ENCODE measurements around the gene GPR17.

GPR17 gene

DNA sequence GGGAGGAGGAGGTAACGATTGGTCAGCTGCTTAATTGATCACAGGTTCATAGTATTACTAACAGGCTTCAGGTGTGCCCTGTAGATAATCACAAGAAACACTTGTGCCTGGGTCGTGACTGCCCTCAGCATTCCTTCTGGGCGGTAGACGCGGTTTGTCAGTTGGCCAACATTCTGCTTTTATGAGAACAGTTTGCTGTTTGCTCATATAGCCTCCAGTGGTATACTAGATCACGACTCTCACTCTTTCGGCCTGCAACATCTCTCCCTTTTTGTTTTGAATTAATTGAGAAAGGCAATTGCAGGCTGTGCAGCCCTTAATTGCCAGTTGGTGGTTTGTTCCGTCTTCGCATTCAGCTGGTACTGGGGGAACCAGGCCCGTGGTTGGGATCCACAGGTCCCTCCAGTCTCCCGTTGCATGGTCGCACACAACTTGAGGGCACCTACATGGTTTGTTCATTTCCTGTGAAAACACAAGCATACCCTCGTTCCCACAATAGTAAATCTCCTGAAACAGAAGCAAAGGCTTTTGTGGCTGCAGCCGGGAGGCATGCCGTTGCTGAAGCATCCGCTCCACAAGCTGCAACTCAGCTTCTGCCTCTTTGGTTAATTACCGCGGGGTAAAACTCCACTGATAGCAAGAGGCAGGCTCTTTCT is 30.3 kb upstream of the GPR17 start:
- Histone ChIP-seq H3K36me3 (ENCODE audit: control insufficient read depth, insufficient read depth, low read length) (no peaks in the 10 kb centered on the region), H3K4me1 (ENCODE audit: control insufficient read depth, insufficient read depth, low read length) (no peaks in the 10 kb centered on the region), H3K9ac (ENCODE audit: low read length) (no peak overlapping the region), H3K27ac (ENCODE audit: low read depth, low read length) (no peak overlapping the region), H3K9me3 (ENCODE audit: control insufficient read depth, insufficient read depth, low read depth, low read length) (peaks cover 14% of the 10 kb centered on the region; the same call in 1 of the 2 replicates), H3K27me3 (ENCODE audit: control insufficient read depth, insufficient read depth, low read length) (no peaks in the 10 kb centered on the region), H3K4me3 (ENCODE audit: low read depth, low read length) (no peak overlapping the region)

DNA sequence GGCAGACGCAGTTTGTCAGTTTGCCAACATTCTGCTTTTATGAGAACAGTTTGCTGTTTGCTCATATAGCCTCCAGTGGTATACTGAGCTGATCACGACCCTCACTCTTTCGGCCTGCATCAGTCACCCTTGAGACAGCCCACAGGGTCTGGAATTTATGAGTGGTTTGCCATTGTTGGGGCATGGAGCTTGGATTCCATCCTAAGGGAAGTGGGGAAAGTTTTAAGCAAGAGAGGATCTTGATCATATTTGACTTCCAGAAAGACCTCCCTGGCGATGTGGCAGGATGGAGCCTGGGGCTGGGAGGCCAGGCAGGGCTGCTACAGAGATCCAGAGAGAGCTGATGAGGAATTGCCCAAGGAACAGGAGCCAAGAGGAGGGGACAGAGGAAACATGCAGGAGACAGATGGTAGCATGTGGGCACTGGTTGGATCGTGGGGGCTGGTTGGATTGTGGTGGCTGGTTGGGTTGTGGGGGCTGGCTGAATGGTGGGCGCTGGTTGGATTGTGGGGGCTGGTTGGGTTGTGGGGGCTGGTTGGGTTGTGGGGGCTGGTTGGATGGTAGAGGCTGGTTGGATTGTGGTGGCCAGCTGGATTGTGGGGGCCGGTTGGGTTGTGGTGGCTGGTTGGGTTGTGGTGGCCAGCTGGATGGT is 27.3 kb upstream of the GPR17 start:
- H3K9me3 ChIP-seq (ENCODE audit: control insufficient read depth, insufficient read depth, low read depth, low read length), result peaks cover 6% of the 10 kb centered on the region; the same call in 1 of the 2 replicates
- no peak overlapping the region for H3K9ac ChIP-seq (ENCODE audit: low read length)
- no peaks in the 10 kb centered on the region for H3K27me3 ChIP-seq (ENCODE audit: control insufficient read depth, insufficient read depth, low read length)
- no peak overlapping the region for H3K4me3 ChIP-seq (ENCODE audit: low read depth, low read length)
- H3K27ac ChIP-seq (ENCODE audit: low read depth, low read length), result no peak overlapping the region
- no peaks in the 10 kb centered on the region for H3K36me3 ChIP-seq (ENCODE audit: control insufficient read depth, insufficient read depth, low read length)
- no peaks in the 10 kb centered on the region for H3K4me1 ChIP-seq (ENCODE audit: control insufficient read depth, insufficient read depth, low read length)

DNA sequence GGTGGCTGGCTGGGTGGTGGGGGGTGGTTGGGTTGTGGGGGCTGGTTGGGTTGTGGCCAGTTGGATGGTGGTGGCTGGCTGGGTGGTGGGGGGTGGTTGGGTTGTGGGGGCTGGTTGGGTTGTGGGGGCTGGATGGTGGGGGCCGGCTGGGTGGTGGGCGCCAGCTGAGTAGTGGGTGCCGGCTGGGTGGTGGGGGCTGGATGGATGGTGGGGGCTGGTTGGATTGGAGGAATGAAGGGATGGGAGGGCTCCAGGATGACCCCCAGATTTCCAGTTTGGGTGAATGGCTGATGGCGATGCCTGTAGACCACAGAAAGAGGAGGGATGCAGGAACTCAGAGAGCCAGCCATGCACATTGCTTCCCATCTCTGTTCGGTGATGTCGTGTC is 26.8 kb upstream of the GPR17 start:
- H3K9ac ChIP-seq (ENCODE audit: low read length), result no peak overlapping the region
- no peaks in the 10 kb centered on the region for H3K4me1 ChIP-seq (ENCODE audit: control insufficient read depth, insufficient read depth, low read length)
- H3K9me3 ChIP-seq (ENCODE audit: control insufficient read depth, insufficient read depth, low read depth, low read length), result 0 out of 2 replicates have a peak, but pooled peaks cover 2% of the 10 kb centered on the region
- H3K36me3 ChIP-seq (ENCODE audit: control insufficient read depth, insufficient read depth, low read length), result no peaks in the 10 kb centered on the region
- no peak overlapping the region for H3K27ac ChIP-seq (ENCODE audit: low read depth, low read length)
- no peak overlapping the region for H3K4me3 ChIP-seq (ENCODE audit: low read depth, low read length)
- no peaks in the 10 kb centered on the region for H3K27me3 ChIP-seq (ENCODE audit: control insufficient read depth, insufficient read depth, low read length)

DNA sequence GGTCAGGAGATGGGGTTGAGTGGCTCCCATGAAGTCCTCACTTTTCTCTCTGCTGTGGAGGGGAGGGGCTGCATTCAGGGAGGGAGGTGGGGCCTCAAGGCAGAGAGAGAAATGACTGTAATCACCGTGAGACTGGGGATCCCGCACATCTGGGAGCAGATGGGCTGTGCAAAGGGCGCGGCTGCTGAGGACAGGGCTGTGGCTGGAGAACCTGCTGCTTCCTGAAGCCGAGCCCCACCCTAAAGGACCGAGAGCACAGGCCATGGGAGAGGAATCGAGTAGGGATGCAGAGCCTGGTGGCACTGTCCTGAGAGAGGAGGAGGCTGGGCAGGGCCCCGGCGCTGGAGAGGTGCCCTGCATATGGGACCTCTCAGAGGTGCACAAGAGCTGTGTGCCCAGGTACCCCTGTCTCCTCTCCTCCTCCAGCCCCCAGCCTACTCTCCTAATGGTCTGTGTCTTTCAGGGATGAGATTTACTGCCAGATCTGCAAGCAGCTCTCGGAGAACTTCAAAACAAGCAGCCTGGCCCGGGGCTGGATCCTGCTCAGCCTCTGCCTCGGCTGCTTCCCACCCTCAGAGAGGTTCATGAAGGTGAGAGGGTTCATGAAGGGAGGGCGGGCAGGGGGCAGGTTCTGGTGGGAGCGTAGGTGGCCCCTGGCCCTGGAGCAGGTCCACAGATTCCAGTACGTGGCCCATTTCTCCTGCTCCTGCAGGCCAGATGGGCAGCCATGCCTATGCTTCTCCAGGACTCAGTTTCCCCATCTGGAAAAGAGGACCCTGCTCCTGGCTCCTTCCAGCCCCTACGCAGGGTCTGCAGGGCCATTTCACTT is 25.9 kb upstream of the GPR17 start:
- H3K36me3 ChIP-seq (ENCODE audit: control insufficient read depth, insufficient read depth, low read length), result no peaks in the 10 kb centered on the region
- H3K4me3 ChIP-seq (ENCODE audit: low read depth, low read length), result no peak overlapping the region
- no peaks in the 10 kb centered on the region for H3K9me3 ChIP-seq (ENCODE audit: control insufficient read depth, insufficient read depth, low read depth, low read length)
- H3K27ac ChIP-seq (ENCODE audit: low read depth, low read length), result no peak overlapping the region
- no peaks in the 10 kb centered on the region for H3K4me1 ChIP-seq (ENCODE audit: control insufficient read depth, insufficient read depth, low read length)
- H3K27me3 ChIP-seq (ENCODE audit: control insufficient read depth, insufficient read depth, low read length), result no peaks in the 10 kb centered on the region
- H3K9ac ChIP-seq (ENCODE audit: low read length), result no peak overlapping the region

DNA sequence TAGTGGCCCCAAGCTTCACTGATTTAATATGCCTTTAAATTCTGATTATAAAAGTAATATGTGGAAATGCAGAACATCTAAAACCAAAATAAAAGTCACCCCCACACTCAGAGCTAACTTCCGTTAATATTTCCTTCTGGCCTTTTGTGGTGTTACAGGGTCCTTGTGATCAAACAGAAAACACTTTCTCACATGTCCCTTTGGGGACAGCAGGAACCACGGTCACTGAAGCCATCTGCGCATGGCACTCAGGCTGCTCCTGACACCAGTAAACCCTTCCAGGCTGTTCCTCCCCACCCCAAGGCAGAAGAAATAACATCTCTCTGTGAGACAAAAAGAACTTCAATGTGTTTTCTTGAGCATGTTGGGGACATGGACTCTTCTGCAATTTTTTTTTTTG is 25.1 kb upstream of the GPR17 start:
- Histone ChIP-seq H3K4me1 (ENCODE audit: control insufficient read depth, insufficient read depth, low read length) (no peaks in the 10 kb centered on the region), H3K27me3 (ENCODE audit: control insufficient read depth, insufficient read depth, low read length) (no peaks in the 10 kb centered on the region), H3K9ac (ENCODE audit: low read length) (no peak overlapping the region)

DNA sequence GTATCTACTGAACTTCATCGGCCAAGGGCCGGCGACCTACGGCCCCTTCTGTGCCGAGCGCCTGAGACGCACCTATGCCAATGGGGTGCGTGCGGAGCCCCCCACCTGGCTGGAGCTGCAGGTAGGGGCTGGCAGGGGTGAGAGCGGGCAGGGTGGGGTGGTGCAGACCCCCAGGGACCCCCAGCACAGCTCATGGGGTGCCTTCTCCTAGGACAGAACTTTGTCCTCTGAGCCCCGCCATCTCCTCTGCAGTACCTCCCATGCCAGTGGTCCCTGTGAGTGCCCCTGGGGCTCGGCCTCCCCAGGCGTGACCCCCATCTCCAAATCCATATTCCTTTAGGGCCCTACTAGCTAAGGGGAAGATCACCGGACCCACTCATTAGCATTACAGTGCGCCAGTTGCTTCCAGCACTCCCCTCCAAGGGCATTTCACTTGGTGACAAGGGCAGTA is 23.9 kb upstream of the GPR17 start:
- no peaks in the 10 kb centered on the region for H3K27me3 ChIP-seq (ENCODE audit: control insufficient read depth, insufficient read depth, low read length)
- no peaks in the 10 kb centered on the region for H3K9me3 ChIP-seq (ENCODE audit: control insufficient read depth, insufficient read depth, low read depth, low read length)
- no peaks in the 10 kb centered on the region for H3K4me1 ChIP-seq (ENCODE audit: control insufficient read depth, insufficient read depth, low read length)
- no peaks in the 10 kb centered on the region for H3K36me3 ChIP-seq (ENCODE audit: control insufficient read depth, insufficient read depth, low read length)
- no peak overlapping the region for H3K27ac ChIP-seq (ENCODE audit: low read depth, low read length)
- no peak overlapping the region for H3K9ac ChIP-seq (ENCODE audit: low read length)
- no peak overlapping the region for H3K4me3 ChIP-seq (ENCODE audit: low read depth, low read length)

More for the DNA sequence above, 25.1 kb upstream of the GPR17 start:
- no peaks in the 10 kb centered on the region for H3K36me3 ChIP-seq (ENCODE audit: control insufficient read depth, insufficient read depth, low read length)
- H3K27ac ChIP-seq (ENCODE audit: low read depth, low read length), result no peak overlapping the region
- no peaks in the 10 kb centered on the region for H3K9me3 ChIP-seq (ENCODE audit: control insufficient read depth, insufficient read depth, low read depth, low read length)
- no peak overlapping the region for H3K4me3 ChIP-seq (ENCODE audit: low read depth, low read length)

DNA sequence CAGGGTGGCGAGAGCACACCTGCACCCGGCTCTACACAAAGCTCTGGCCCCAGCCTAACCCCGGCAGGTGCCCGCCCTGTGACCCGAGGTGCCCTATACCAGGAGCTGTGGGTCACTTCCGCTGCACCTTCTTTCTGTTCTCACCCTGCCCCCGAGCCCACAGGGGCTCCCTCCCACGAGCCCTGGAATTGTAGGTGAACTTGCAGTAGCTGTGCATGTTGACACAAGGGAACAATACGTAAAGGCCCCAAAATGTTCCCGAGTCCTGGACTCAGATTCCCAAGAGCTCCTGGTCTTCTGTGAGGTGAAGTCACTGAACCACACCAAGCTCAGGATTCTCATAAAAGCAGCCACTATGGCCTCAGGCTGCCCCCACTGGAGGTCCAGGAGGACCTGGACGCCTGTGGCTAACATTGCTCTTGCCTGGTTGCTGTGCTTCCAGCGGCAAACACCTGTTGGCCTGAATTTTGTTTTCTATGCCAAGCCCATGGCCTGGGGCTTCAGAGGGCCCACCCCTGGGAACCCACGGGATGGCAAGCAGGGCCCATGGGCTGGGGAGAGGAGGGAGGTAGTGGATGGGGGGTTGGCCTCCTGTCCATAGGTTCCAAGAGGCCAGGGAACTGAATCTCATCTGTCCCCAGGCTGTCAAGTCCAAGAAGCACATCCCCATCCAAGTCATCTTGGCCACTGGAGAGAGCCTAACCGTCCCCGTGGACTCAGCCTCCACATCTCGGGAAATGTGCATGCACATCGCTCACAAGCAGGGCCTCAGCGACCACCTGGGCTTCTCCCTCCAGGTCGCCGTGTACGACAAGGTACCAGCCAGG is 23.2 kb upstream of the GPR17 start:
- Histone ChIP-seq H3K4me3 (ENCODE audit: low read depth, low read length) (no peak overlapping the region), H3K4me1 (ENCODE audit: control insufficient read depth, insufficient read depth, low read length) (no peaks in the 10 kb centered on the region), H3K9ac (ENCODE audit: low read length) (no peak overlapping the region), H3K9me3 (ENCODE audit: control insufficient read depth, insufficient read depth, low read depth, low read length) (no peaks in the 10 kb centered on the region), H3K27me3 (ENCODE audit: control insufficient read depth, insufficient read depth, low read length) (no peaks in the 10 kb centered on the region), H3K36me3 (ENCODE audit: control insufficient read depth, insufficient read depth, low read length) (no peaks in the 10 kb centered on the region), H3K27ac (ENCODE audit: low read depth, low read length) (no peak overlapping the region)

DNA sequence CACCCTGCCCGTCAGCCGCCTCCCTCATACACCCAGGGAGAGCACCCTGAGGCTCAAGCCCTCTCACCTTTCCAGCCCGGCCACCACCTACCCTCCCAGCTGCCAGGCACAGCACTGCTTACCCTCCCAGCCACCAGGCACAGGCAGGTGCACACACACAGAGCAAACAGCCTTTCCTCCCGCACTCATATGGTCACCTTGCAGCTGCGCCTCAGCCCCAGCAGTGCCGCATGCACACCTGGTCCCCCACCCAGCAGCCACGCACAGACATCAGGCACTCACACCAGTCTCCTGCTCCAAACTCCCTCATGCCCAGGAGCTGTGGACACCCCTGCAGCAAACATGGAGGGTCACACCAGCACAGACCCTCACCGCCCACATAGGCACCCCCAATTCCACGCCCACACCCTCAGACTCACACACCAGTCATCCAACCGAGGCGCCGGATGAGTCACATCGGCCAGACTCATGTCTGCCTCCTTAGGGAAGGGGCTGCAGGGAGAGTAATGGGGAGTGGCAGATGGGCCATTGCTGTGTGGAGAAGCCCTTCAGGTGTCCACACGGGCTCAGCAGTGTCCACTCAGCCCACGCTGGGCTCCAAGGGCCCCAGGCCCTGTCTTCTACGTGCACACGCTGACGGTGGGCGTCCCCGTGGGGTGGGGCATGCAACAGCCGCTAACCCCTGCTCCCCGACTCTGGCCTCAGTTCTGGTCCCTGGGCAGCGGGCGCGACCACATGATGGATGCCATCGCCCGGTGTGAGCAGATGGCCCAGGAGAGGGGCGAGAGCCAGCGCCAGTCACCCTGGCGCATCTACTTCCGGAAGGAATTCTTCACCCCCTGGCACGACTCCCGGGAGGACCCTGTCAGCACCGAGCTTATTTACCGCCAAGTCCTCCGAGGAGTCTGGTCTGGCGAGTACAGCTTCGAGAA is 22.3 kb upstream of the GPR17 start:
- Histone ChIP-seq H3K9ac (ENCODE audit: low read length) (no peak overlapping the region), H3K4me3 (ENCODE audit: low read depth, low read length) (no peak overlapping the region), H3K27ac (ENCODE audit: low read depth, low read length) (no peak overlapping the region), H3K27me3 (ENCODE audit: control insufficient read depth, insufficient read depth, low read length) (no peaks in the 10 kb centered on the region), H3K4me1 (ENCODE audit: control insufficient read depth, insufficient read depth, low read length) (no peaks in the 10 kb centered on the region), H3K36me3 (ENCODE audit: control insufficient read depth, insufficient read depth, low read length) (no peaks in the 10 kb centered on the region), H3K9me3 (ENCODE audit: control insufficient read depth, insufficient read depth, low read depth, low read length) (no peaks in the 10 kb centered on the region)

DNA sequence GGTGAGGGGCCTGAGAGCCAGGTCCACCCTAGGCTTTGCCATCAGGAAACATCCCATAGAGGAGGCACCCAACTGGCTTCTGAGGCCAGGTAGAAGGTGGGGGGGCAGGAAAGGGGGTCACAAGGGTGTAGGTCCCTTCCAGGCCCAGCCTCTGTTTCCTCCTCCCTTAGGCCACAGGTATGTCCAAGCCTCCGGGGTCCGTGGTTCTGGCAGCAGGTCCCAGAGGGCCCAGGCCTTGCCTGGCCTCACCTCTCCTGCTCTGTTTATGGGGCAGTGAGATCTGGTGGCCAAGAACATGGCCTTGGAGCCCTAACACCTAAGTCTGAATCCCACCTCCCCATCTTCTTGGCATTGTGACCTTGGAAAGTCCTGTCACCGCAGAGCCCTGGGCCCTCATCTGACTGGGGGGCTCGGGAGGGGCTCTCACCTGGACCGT is 21.6 kb upstream of the GPR17 start:
- H3K9ac ChIP-seq (ENCODE audit: low read length), result no peak overlapping the region
- no peak overlapping the region for H3K27ac ChIP-seq (ENCODE audit: low read depth, low read length)
- H3K27me3 ChIP-seq (ENCODE audit: control insufficient read depth, insufficient read depth, low read length), result no peaks in the 10 kb centered on the region
- H3K4me3 ChIP-seq (ENCODE audit: low read depth, low read length), result no peak overlapping the region
- H3K4me1 ChIP-seq (ENCODE audit: control insufficient read depth, insufficient read depth, low read length), result no peaks in the 10 kb centered on the region
- no peaks in the 10 kb centered on the region for H3K36me3 ChIP-seq (ENCODE audit: control insufficient read depth, insufficient read depth, low read length)
- no peaks in the 10 kb centered on the region for H3K9me3 ChIP-seq (ENCODE audit: control insufficient read depth, insufficient read depth, low read depth, low read length)

Data from HUES6 (cell line).